Calu3 (cell line): ENCODE results near the gene WNT7A. TPM values are rescaled to one million over a fixed set of nuclear protein-coding genes. Genes with fewer than 3 reads are reported as not detected.

Experiments used
- BruUV-seq: library from RNA; stranded (reverse); fragments of 400-500 nt; replicated peaks from 2 replicates; lab custom pipeline; 2021; lab: Mats Ljungman, UMichigan
- CTCF ChIA-PET: fragments of 300-600 bp; sonication (Branson Sonifier 250); formaldehyde crosslinking; loops from one replicate; lab custom pipeline; 2022; ENCODE audit warnings: antibody characterized with exemption; lab: Charles Lee
- DNase-seq: peaks from one replicate; pipeline ENCODE4 v3.0.0; 2022
- H3K27ac Mint-ChIP-seq: one replicate; pipeline ENCODE4 v1.8.0; 2022; ENCODE audit warnings: mixed read lengths; ENCODE audit not compliant: unreplicated experiment
- H3K27me3 Mint-ChIP-seq: one replicate; pipeline ENCODE4 v1.8.0; 2022; ENCODE audit warnings: mixed read lengths; ENCODE audit not compliant: unreplicated experiment
- H3K36me3 Mint-ChIP-seq: one replicate; pipeline ENCODE4 v1.8.0; 2022; ENCODE audit warnings: mild to moderate bottlenecking, moderate library complexity, mixed read lengths; ENCODE audit not compliant: insufficient read depth, unreplicated experiment
- H3K4me1 Mint-ChIP-seq: one replicate; pipeline ENCODE4 v1.8.0; 2022; ENCODE audit warnings: mild to moderate bottlenecking, low read depth, mixed read lengths; ENCODE audit not compliant: unreplicated experiment
- H3K4me3 Mint-ChIP-seq: one replicate; pipeline ENCODE4 v1.8.0; 2022; ENCODE audit warnings: mild to moderate bottlenecking, low read depth, moderate library complexity, mixed read lengths; ENCODE audit not compliant: unreplicated experiment
- H3K9me3 Mint-ChIP-seq: one replicate; pipeline ENCODE4 v1.8.0; 2022; ENCODE audit warnings: low read depth, mixed read lengths; ENCODE audit not compliant: unreplicated experiment
- intact Hi-C: fragments of 100-400 bp; cut with micrococcal nuclease; formaldehyde crosslinking; loops from one replicate; pipeline ENCODE4 v1.10.0; 2022; ENCODE audit not compliant: unreplicated experiment
- total RNA-seq: library from RNA; stranded (reverse); gene quantifications from 2 replicates; pipeline ENCODE4 v1.2.3, GENCODE V29; 2022
- TF ChIP-seq, protein P1 (sequence below): fragments of 200-600 bp; IDR thresholded peaks from one replicate; pipeline ENCODE4 v1.8.0; 2022; ENCODE audit warnings: antibody characterized with exemption; ENCODE audit not compliant: unreplicated experiment

Gene WNT7A
- total RNA-seq, 1 experiment from 2014 or later = 3.5 TPM

DNA sequence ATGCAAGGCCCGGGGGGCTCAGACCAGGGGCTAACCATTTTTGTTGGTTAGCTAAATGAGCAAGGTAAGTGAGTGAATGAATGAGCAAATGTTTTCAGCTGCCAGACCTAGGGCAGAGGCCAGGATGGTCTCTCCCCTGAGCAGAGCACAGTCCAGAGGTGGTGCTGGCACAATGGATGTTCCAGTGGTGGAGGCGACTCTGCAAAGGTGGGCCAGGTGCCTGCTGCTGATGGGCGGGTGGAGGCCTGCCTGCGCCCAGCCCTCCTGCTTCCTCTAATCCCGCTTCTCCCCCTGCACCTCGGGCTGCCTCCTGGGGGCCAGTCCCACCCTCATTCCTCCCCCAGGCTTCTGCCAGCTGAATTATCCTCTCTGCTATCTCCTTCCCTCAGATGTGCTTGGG, 112.8 kb downstream of the WNT7A start:
- peaks cover 47% of the 10 kb centered on the region for H3K27me3 Mint-ChIP-seq
- intact Hi-C loops = no loop called here
- TF ChIP-seq, protein P1, sequence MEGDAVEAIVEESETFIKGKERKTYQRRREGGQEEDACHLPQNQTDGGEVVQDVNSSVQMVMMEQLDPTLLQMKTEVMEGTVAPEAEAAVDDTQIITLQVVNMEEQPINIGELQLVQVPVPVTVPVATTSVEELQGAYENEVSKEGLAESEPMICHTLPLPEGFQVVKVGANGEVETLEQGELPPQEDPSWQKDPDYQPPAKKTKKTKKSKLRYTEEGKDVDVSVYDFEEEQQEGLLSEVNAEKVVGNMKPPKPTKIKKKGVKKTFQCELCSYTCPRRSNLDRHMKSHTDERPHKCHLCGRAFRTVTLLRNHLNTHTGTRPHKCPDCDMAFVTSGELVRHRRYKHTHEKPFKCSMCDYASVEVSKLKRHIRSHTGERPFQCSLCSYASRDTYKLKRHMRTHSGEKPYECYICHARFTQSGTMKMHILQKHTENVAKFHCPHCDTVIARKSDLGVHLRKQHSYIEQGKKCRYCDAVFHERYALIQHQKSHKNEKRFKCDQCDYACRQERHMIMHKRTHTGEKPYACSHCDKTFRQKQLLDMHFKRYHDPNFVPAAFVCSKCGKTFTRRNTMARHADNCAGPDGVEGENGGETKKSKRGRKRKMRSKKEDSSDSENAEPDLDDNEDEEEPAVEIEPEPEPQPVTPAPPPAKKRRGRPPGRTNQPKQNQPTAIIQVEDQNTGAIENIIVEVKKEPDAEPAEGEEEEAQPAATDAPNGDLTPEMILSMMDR = no peak
- no peaks in the 10 kb centered on the region for H3K36me3 Mint-ChIP-seq
- CTCF ChIA-PET = interaction anchor here (0.7 kb wide), 1 partner anchor 27 kb away, joined by 3 read pairs; no protein-coding TSS in a partner anchor
- no peaks in the 10 kb centered on the region for H3K9me3 Mint-ChIP-seq
- no TSS peak for BruUV-seq
- no peak for DNase-seq
- no peak overlapping the region for H3K4me3 Mint-ChIP-seq
- no peaks in the 10 kb centered on the region for H3K4me1 Mint-ChIP-seq
- H3K27ac Mint-ChIP-seq = no peak overlapping the region

Other genes with a start within 250 kb of the WNT7A start
- gene CHCHD4, start 244.8 kb upstream of the WNT7A start, total RNA-seq = 14.3 and 16.7 TPM in 2 replicates
- gene TMEM43, start 245.0 kb upstream of the WNT7A start, total RNA-seq = 56.2 and 57.0 TPM in 2 replicates